Astrocyte (in vitro differentiated cells and primary cell): ENCODE results near the gene ZNF518B. TPM values are rescaled to one million over a fixed set of nuclear protein-coding genes. Genes with fewer than 3 reads are reported as not detected.

Experiments used
- DNase-seq: peaks from one replicate; pipeline ENCODE4 v3.0.0-alpha.2; 2010; ENCODE audit warnings: low read depth
- FAIRE-seq: peaks from 2 replicates; lab custom pipeline; 2011; peaks lifted over from hg19 to GRCh38; lab: Jason Lieb, UNC
- H2AFZ ChIP-seq: 2 replicates; pipeline ENCODE4 v1.6.0; 2012; ENCODE audit warnings: low read depth, low read length, inconsistent platforms
- H3K27ac ChIP-seq: 2 replicates; pipeline ENCODE4 v1.5.1; 2011; ENCODE audit warnings: low read depth, low read length, inconsistent platforms
- H3K27me3 ChIP-seq: 2 replicates; pipeline ENCODE4 v1.6.0; 2011; ENCODE audit warnings: low read length, inconsistent platforms; ENCODE audit not compliant: insufficient read depth
- H3K36me3 ChIP-seq: 2 replicates; pipeline ENCODE4 v1.5.1; 2011; ENCODE audit warnings: low read length, inconsistent platforms; ENCODE audit not compliant: insufficient read depth
- H3K4me1 ChIP-seq: 2 replicates; pipeline ENCODE4 v1.5.1; 2011; ENCODE audit warnings: low read length, inconsistent platforms; ENCODE audit not compliant: insufficient read depth
- H3K4me2 ChIP-seq: 2 replicates; pipeline ENCODE4 v1.6.0; 2012; ENCODE audit warnings: low read length, inconsistent platforms
- H3K4me3 ChIP-seq: 2 replicates; pipeline ENCODE4 v1.5.1; 2011; ENCODE audit warnings: low read depth, mild to moderate bottlenecking, low read length, inconsistent platforms; ENCODE audit not compliant: insufficient read depth
- H3K79me2 ChIP-seq: 2 replicates; pipeline ENCODE4 v1.6.0; 2012; ENCODE audit warnings: mild to moderate bottlenecking, low read length, inconsistent platforms; ENCODE audit not compliant: insufficient read depth
- H3K9ac ChIP-seq: 2 replicates; pipeline ENCODE4 v1.6.0; 2012; ENCODE audit warnings: mild to moderate bottlenecking, low read length, inconsistent platforms
- H3K9me3 ChIP-seq: 2 replicates; pipeline ENCODE4 v1.5.1; 2012; ENCODE audit warnings: low read depth, mild to moderate bottlenecking, low read length, inconsistent platforms; ENCODE audit not compliant: insufficient read depth
- H4K20me1 ChIP-seq: 2 replicates; pipeline ENCODE4 v1.6.0; 2012; ENCODE audit warnings: low read length, inconsistent platforms; ENCODE audit not compliant: insufficient read depth
- H3K27ac Mint-ChIP-seq: one replicate; pipeline ENCODE4 v1.8.0; 2021; ENCODE audit warnings: mild to moderate bottlenecking, mixed read lengths; ENCODE audit not compliant: unreplicated experiment
- H3K27me3 Mint-ChIP-seq: one replicate; pipeline ENCODE4 v1.8.0; 2021; ENCODE audit warnings: low read depth, mixed read lengths; ENCODE audit not compliant: unreplicated experiment
- H3K36me3 Mint-ChIP-seq: one replicate; pipeline ENCODE4 v1.8.0; 2021; ENCODE audit warnings: low read depth, mixed read lengths; ENCODE audit not compliant: unreplicated experiment
- H3K4me1 Mint-ChIP-seq: one replicate; pipeline ENCODE4 v1.8.0; 2021; ENCODE audit warnings: low read depth, mixed read lengths; ENCODE audit not compliant: unreplicated experiment
- H3K4me3 Mint-ChIP-seq: one replicate; pipeline ENCODE4 v1.8.0; 2021; ENCODE audit warnings: mild to moderate bottlenecking, moderate library complexity, mixed read lengths; ENCODE audit not compliant: unreplicated experiment
- H3K9me3 Mint-ChIP-seq: one replicate; pipeline ENCODE4 v1.8.0; 2021; ENCODE audit warnings: mild to moderate bottlenecking, mixed read lengths; ENCODE audit not compliant: unreplicated experiment
- CTCF ChIP-seq: IDR thresholded peaks from 2 replicates; pipeline ENCODE4 v1.5.1; 2011; ENCODE audit warnings: low read depth, mild to moderate bottlenecking, inconsistent platforms, low read length, moderate library complexity; ENCODE audit not compliant: insufficient read depth
- EZH2 ChIP-seq: IDR thresholded peaks from 2 replicates; pipeline ENCODE4 v1.6.1; 2012; ENCODE audit warnings: mild to moderate bottlenecking, low read length, inconsistent platforms; ENCODE audit not compliant: insufficient read depth
- total RNA-seq: library from RNA; stranded (reverse); gene quantifications from 2 replicates; pipeline ENCODE4 v1.2.1, GENCODE V29; 2021

ZNF518B gene
- total RNA-seq, 1 donor from 2014 or later: 33.1 TPM

- no peak overlapping the region for H3K9ac ChIP-seq
- no peak for FAIRE-seq
- peaks cover 4% of the 10 kb centered on the region for H3K9me3 ChIP-seq
- no peaks in the 10 kb centered on the region for H3K36me3 ChIP-seq
- H3K27me3 ChIP-seq: peaks cover 11% of the 10 kb centered on the region
- peaks cover 4% of the 10 kb centered on the region for H3K4me1 ChIP-seq
- peaks cover 15% of the 10 kb centered on the region for H3K9me3 Mint-ChIP-seq
- no peak overlapping the region for H3K27ac ChIP-seq
- H3K36me3 Mint-ChIP-seq: peaks cover 8% of the 10 kb centered on the region
- H2AFZ ChIP-seq: no peak overlapping the region
- H3K4me1 Mint-ChIP-seq: peaks cover 1% of the 10 kb centered on the region
- no peak overlapping the region for H3K4me3 ChIP-seq
- H3K27me3 Mint-ChIP-seq: peaks cover 54% of the 10 kb centered on the region
- no peak overlapping the region for H3K4me3 Mint-ChIP-seq
- no peak for TF ChIP-seq EZH2
- no peak for TF ChIP-seq CTCF
- H4K20me1 ChIP-seq: no peaks in the 10 kb centered on the region
- H3K27ac Mint-ChIP-seq: no peak overlapping the region
- no peak overlapping the region for H3K4me2 ChIP-seq
- no peaks in the 10 kb centered on the region for H3K79me2 ChIP-seq
- DNase-seq: no peak
These were observed 5.7 kb upstream of the ZNF518B start for GRCh38 chr4:10462876-10463275.

- Histone ChIP-seq H2AFZ (peak overlapping the region; percentile 82), H3K27me3 (peaks cover 11% of the 10 kb centered on the region), H3K4me1 (peaks cover 4% of the 10 kb centered on the region), H3K4me2 (peak overlapping the region; percentile 85), H3K36me3 (no peaks in the 10 kb centered on the region), H3K79me2 (no peaks in the 10 kb centered on the region), H3K27ac (no peak overlapping the region), H4K20me1 (no peaks in the 10 kb centered on the region), H3K4me3 (peak overlapping the region; percentile 47), H3K9ac (no peak overlapping the region), H3K9me3 (peaks cover 4% of the 10 kb centered on the region)
- Mint-ChIP-seq H3K27ac (no peak overlapping the region), H3K4me3 (peak overlapping the region; percentile 71), H3K36me3 (peaks cover 8% of the 10 kb centered on the region), H3K4me1 (peaks cover 1% of the 10 kb centered on the region), H3K27me3 (peaks cover 57% of the 10 kb centered on the region), H3K9me3 (peaks cover 17% of the 10 kb centered on the region)
- TF ChIP-seq CTCF: no peak
- peak; percentile 18 for TF ChIP-seq EZH2
- FAIRE-seq: no peak
- DNase-seq: no peak
These were observed 4.7 kb upstream of the ZNF518B start for GRCh38 chr4:10461850-10462400.

GRCh38 chr4:10461091-10461849 is 4.0 kb upstream of the ZNF518B start:
- H3K27me3 Mint-ChIP-seq: peaks cover 55% of the 10 kb centered on the region
- FAIRE-seq: no peak

More at GRCh38 chr4:10461091-10461849, 4.0 kb upstream of the ZNF518B start:
- peak overlapping the region; percentile 85 for H3K4me2 ChIP-seq
- H2AFZ ChIP-seq: peak overlapping the region; percentile 82
- no peak overlapping the region for H3K27ac Mint-ChIP-seq
- peak overlapping the region; percentile 71 for H3K4me3 Mint-ChIP-seq
- H3K27me3 ChIP-seq: peaks cover 11% of the 10 kb centered on the region
- H3K36me3 Mint-ChIP-seq: peaks cover 9% of the 10 kb centered on the region
- H3K4me1 ChIP-seq: peaks cover 7% of the 10 kb centered on the region
- DNase-seq: peak; percentile 18
- H3K9me3 Mint-ChIP-seq: peaks cover 19% of the 10 kb centered on the region
- H3K36me3 ChIP-seq: no peaks in the 10 kb centered on the region
- H3K79me2 ChIP-seq: peaks cover 5% of the 10 kb centered on the region
- peak overlapping the region; percentile 47 for H3K4me3 ChIP-seq
- no peaks in the 10 kb centered on the region for H4K20me1 ChIP-seq
- peaks cover 4% of the 10 kb centered on the region for H3K9me3 ChIP-seq
- H3K4me1 Mint-ChIP-seq: peaks cover 1% of the 10 kb centered on the region
- H3K9ac ChIP-seq: no peak overlapping the region
- no peak overlapping the region for H3K27ac ChIP-seq
- TF ChIP-seq EZH2 (peak; percentile 40), CTCF (peak; percentile 51)
